HG02981 (cell line): ENCODE results near the gene LMBR1L.
"Not testable (repeated sequence)": the region's sequence is repeated elsewhere in the genome, so short reads cannot be mapped to it uniquely, and the experiment has no call there.

Experiments used
- ATAC-seq: cut with Tn5 transposase; IDR thresholded peaks from one replicate; pipeline ENCODE4 v1.9.1; 2021; ENCODE audit warnings: mild to moderate bottlenecking, moderate library complexity; ENCODE audit not compliant: unreplicated experiment

The LMBR1L gene

GRCh38 chr12:49088932-49089330, 21.7 kb downstream of the LMBR1L start:
- ATAC-seq: no peak

GRCh38 chr12:49088150-49088931, 22.3 kb downstream of the LMBR1L start:
- no peak for ATAC-seq

DNA sequence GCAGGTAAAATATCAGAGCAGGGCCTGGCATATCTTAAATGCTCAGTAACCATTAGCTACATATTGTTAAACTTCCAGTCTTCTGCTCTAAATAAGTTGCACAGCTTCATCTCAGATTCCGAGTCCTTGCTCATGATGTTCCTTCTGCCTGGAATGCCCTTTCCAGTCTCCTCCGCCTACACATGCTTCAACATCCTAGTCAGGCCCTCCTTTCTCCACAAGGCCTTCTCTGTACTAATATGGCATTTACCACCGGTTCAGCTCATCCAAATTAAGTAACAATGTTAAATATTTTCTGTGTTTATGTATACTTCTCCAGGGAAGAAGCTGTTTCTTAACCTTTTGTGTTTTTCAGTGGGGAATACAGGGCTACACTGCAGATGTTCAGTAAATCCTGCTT, 24.5 kb downstream of the LMBR1L start:
- no peak for ATAC-seq

- ATAC-seq: no peak
Observed at GRCh38 chr12:49084438-49084837, 26.2 kb downstream of the LMBR1L start.

DNA sequence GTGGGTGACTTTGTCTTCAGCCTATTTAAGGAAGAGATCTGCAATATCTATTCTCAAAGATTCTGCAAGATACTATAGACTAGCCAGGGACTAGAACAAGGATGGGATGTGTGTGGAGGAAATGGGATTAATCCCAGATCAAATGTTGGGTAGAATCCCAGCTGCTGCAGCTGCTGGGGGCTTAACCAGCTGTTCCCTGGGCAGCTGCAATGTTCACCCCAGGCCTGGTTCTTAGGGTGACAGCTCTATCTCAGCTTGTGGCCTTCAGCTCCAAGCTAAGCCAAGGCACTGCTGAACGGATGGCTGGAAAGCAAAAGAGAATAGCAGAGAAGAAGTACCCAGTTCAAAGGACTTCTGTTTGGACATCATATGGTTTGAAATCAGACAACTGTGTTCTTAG, 30.9 kb downstream of the LMBR1L start:
- no peak for ATAC-seq

DNA sequence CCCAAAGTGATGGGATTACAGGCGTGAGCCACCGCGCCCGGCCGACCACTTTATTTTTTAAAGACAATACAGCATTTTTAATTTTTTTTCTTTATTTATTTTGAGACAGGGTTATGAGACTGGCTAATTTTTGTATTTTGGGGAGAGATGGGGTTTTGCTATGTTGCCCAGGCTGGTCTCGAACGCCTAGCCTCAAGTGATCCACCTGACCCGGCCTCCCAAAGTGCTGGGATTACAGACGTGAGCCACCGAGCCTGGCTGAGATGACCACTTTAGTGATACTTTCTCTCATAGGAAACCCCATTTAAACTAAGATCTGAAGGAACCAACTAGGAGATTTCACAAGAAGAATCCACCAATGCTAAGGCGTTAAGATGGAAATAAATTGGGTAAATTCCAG, 39.7 kb downstream of the LMBR1L start:
- no peak for ATAC-seq

GRCh38 chr12:49069507-49070346, 40.9 kb downstream of the LMBR1L start, which contains the start of gene RHEBL1:
RHEBL1 (minus strand) TSS chr12:49069979; CDS start chr12:49069785, 194 bp downstream.
- peak; percentile 98 for ATAC-seq

DNA sequence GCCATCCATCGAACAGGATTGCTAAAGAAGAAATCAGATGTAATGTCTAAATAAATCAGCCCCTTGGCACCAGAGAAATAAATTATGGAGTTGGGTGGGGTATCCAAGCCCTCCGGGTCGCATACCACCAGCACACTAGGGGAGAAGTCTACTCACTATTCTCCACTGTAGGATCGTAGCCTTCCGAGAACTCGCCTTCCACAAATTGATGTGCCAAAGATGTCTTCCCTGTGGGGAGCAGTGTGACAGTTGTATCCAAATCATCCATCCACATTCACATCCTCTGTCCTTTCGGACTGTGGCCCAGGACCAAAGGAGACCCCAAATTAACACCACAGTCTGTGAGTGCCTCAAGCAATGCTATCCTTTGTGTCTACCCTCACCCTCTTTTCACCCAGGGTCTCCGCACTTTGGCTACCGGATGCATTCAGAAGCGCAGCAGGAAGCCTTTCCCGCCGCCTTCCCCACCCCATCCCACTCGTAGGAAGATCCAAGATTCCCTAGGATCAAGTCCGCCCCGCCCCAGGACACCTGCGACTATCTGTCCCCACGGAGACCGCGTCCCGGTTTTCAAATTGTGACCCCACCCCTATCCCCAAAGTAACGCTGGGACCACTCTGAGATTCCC, 41.7 kb downstream of the LMBR1L start:
- no peak for ATAC-seq

DNA sequence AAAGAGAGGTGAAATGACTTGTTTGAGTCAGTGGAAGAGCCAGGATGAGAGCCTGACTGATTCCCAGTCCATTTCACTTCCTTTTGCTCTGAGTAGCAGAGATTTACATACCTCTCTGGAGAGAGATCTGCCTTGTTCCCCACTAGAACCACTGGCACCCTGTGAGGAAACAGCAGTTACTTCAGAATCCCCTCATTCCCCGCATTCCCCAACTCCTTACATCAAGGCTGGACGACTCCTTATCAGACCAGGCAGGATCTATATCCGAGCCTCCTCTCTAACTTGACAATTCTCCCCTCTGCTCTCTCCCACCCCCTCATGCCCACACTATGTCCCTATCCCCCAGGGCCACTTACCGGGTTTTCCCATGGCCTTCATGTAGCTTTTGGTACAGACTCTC, 44.5 kb downstream of the LMBR1L start:
- no peak for ATAC-seq

DNA sequence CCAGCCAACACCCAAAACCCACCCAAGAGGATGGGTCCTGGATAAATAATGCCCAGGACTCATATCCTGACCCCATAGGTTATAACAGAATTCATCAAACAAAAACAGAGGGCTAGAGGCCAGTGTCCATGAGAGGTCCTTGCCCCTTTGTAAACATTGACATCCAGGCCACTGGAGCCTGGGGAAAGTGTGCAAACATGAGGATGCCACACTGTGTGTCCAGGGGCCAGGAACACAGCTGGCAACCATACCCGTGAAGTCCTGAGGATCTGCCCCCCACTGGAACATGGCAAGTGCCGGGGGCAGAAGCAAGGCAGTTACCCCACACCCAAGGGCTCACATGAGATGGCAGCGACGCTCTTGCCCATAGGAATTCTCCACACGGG, 45.9 kb downstream of the LMBR1L start:
- ATAC-seq: no peak

GRCh38 chr12:49061916-49062315, 48.7 kb downstream of the LMBR1L start:
- ATAC-seq: not testable (repeated sequence)

DNA sequence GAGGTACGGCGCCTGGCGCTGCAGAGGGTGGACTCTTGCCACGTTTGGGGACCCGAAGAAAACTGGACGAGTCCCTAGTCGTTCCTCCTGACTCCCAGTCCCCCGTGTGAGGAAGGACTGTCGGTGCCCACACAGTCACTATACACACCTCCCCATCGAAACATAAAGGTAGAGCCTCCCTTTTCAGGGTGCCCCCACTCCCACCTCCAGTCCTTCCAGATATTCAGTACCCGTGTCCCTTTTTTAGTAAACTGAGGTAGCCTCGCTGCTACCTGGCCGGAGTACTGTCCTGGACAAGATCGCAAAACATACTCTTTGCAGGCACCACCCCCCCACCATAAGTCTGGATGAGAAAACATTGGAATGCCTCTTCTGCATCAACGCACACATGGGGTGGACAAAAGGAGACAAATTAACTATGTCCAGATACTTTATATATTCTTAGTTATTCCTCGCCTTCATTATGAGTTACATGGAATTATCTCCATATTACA, 49.4 kb downstream of the LMBR1L start:
- no peak for ATAC-seq

GRCh38 chr12:49060237-49061156, 50.1 kb downstream of the LMBR1L start, which contains the start of gene KMT2D:
KMT2D (minus strand) TSS chr12:49060794; CDS start chr12:49055324, 5,470 bp downstream.
- ATAC-seq: peak; percentile 48

- peak; percentile 8 for ATAC-seq
Observed at GRCh38 chr12:49059299-49060171, 51.1 kb downstream of the LMBR1L start.

DNA sequence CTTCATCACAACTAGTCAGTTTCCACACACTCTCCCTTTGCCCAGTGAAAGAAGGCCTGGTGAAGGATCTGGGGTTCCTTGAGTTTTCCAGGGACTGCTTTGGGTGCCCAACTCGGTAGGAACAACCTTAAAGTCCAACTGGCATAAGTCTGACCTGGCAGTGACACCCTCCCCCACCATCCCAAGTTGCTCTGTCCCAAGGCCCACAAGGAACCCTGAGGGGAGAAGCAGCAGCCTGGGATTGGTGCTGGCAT, 51.7 kb downstream of the LMBR1L start:
- ATAC-seq: no peak

DNA sequence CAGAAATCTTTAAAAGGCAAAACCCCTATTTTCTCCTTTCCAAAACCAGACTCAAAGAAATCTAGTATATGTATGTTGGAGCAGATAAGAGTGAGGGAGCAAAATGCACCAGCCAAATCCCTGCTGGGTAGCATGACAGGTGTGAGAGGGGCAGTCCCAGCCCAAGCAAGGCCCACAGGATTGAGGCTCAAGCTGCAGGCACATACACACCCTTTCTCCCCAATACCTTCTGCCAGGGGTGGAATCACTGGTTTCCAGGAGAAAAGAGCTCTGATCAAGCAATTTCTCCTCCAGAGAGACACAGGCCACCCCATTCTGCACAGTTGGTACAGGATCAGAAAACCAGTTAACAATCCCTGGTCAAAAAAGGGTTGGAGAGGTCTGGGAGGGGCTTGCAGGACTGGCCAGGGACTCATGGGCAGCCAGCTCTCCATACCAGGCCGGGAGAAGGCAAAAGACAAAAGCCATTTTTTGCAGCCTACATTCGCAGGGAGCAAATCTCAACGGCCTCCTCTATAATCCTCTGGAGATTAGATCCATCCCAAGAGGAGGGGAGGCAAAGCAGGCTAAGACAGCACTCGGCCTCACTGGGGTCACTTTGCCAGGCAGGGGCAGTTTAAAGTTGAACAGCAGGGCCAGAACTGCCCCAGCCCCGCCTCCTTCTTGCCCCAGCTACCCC, 52.1 kb downstream of the LMBR1L start:
- ATAC-seq: no peak

DNA sequence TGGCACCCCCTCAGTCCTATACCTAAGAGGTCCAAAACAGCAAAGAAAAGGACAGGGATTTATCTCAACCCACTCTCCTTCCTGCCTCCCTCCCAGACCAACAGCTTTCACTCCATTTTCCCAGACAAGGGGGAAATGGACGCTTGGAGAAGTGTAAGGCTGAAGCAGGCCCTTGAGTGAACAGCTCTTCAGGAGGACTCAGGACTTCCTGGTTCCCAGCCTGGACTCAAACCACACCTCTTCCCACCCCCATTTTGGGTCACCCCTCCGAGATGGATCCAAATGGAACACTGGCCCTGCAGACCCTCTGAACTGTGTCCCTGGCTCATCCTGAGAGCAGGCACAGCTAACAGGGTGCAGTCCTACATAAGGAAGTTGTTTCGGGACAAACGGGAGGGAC, 52.8 kb downstream of the LMBR1L start:
- no peak for ATAC-seq

GRCh38 chr12:49055978-49056754, 54.5 kb downstream of the LMBR1L start:
- peak; percentile 60 for ATAC-seq
